Panc1 (cell line): Measurements from ENCODE around the gene ZNRF3. TPM values are rescaled to one million over a fixed set of nuclear protein-coding genes. Genes with fewer than 3 reads are reported as not detected.

Experiments used
- ATAC-seq: fragments of 200-7000 bp; cut with Tn5 transposase; 2 replicates; pipeline ENCODE4 v1.9.1; 2020; ENCODE audit warnings: mild to moderate bottlenecking, moderate library complexity
- BruUV-seq: library from RNA; stranded (reverse); fragments of 400-500 nt; replicated peaks from 2 replicates; lab custom pipeline; 2021; lab: Mats Ljungman, UMichigan
- CTCF ChIA-PET: fragments of 300-600 bp; sonication (Branson Sonifier 250); formaldehyde crosslinking; loops from one replicate; lab custom pipeline; 2022; ENCODE audit warnings: antibody characterized with exemption; lab: Charles Lee
- POLR2A ChIA-PET: fragments of 300-600 bp; sonication (Branson Sonifier 250); formaldehyde crosslinking; loops from one replicate; lab custom pipeline; 2022; ENCODE audit warnings: antibody characterized with exemption; lab: Charles Lee
- DNase-seq: peaks from one replicate; pipeline ENCODE4 v3.0.0-alpha.2; 2010; ENCODE audit warnings: low read depth, low spot score
- H3K27ac ChIP-seq: 2 replicates; pipeline ENCODE4 v1.5.1; 2011; ENCODE audit warnings: mild to moderate bottlenecking, low read length, inconsistent platforms
- H3K27me3 ChIP-seq: fragments of 200-500 bp; sonication (Bioruptor generic); 2 replicates; pipeline ENCODE4 v1.6.0; 2014; ENCODE audit warnings: low read length, inconsistent platforms; ENCODE audit not compliant: control insufficient read depth, insufficient read depth
- H3K36me3 ChIP-seq: fragments of 200-500 bp; sonication (Bioruptor generic); 2 replicates; pipeline ENCODE4 v1.5.1; 2014; ENCODE audit warnings: inconsistent platforms, mild to moderate bottlenecking, low read length, moderate library complexity; ENCODE audit not compliant: control insufficient read depth, insufficient read depth
- H3K4me1 ChIP-seq: 2 replicates; pipeline ENCODE4 v1.5.1; 2011; ENCODE audit warnings: inconsistent platforms, mild to moderate bottlenecking, low read length, moderate library complexity; ENCODE audit not compliant: control insufficient read depth, insufficient read depth
- H3K4me3 ChIP-seq, 2 experiments: 2 replicates each; pipeline ENCODE4 v1.5.1; 2011 to 2012; ENCODE audit warnings: low read depth in 2 of 2, low read length in 2 of 2, mild to moderate bottlenecking in 2 of 2, inconsistent platforms in 1 of 2, moderate library complexity in 1 of 2
- H3K9me3 ChIP-seq: fragments of 200-500 bp; sonication (Bioruptor generic); 2 replicates; pipeline ENCODE4 v1.5.1; 2014; ENCODE audit warnings: low read depth, mild to moderate bottlenecking, inconsistent platforms, low read length, moderate library complexity; ENCODE audit not compliant: control insufficient read depth, insufficient read depth
- CTCF ChIP-seq: fragments of 450-650 bp; IDR thresholded peaks from 2 replicates; pipeline ENCODE4 v1.5.1; 2017; ENCODE audit warnings: mild to moderate bottlenecking
- POLR2AphosphoS5 ChIP-seq: IDR thresholded peaks from 2 replicates; pipeline ENCODE4 v1.6.1; 2012; ENCODE audit warnings: mild to moderate bottlenecking, low read depth, low read length, moderate library complexity
- REST ChIP-seq, 2 experiments: IDR thresholded peaks; 2 replicates each; pipeline ENCODE4 v1.6.1; 2011 to 2012; ENCODE audit warnings: low read depth in 2 of 2, control low read depth in 1 of 2, low read length in 1 of 2, mild to moderate bottlenecking in 1 of 2, moderate library complexity in 1 of 2; ENCODE audit not compliant: insufficient read depth in 1 of 2
- SIN3A ChIP-seq: IDR thresholded peaks from 2 replicates; pipeline ENCODE4 v1.6.1; 2012; ENCODE audit warnings: low read depth, mild to moderate bottlenecking, low read length, moderate library complexity, borderline replicate concordance; ENCODE audit not compliant: insufficient read depth
- TCF7L2 ChIP-seq: IDR thresholded peaks from 2 replicates; pipeline ENCODE4 v1.6.1; 2011; ENCODE audit warnings: mild to moderate bottlenecking, low read depth, low read length, inconsistent platforms
- in situ Hi-C: cut with HindIII; loops from 2 replicates; pipeline ENCODE4 v1.10.0; 2016; ENCODE audit warnings: low sequenced_read_pairs, low pct_unique_long_range_greater_than_20kb
- intact Hi-C: fragments of 100-400 bp; cut with micrococcal nuclease; formaldehyde crosslinking; loops from one replicate; pipeline ENCODE4 v1.10.0; 2022; ENCODE audit not compliant: unreplicated experiment
- total RNA-seq: library from RNA; stranded (reverse); gene quantifications from one replicate; pipeline ENCODE4 v1.2.1, GENCODE V29; 2021; ENCODE audit not compliant: unreplicated experiment

The ZNRF3 gene
- total RNA-seq, 1 experiment from 2014 or later, result 7.3 TPM

- POLR2A ChIA-PET, result no interaction called here
- Histone ChIP-seq H3K4me1 (no peaks in the 10 kb centered on the region), H3K9me3 (no peaks in the 10 kb centered on the region), H3K27me3 (no peaks in the 10 kb centered on the region), H3K36me3 (no peaks in the 10 kb centered on the region), H3K4me3 (no peak overlapping the region), H3K27ac (no peak overlapping the region)
- intact Hi-C loops, result no loop called here
- CTCF ChIA-PET, result no interaction called here
- no peak for ATAC-seq
- BruUV-seq, result no TSS peak
- in situ Hi-C loops, result no loop called here
- no peak for DNase-seq
- no peak for TF ChIP-seq TCF7L2
- no peak for TF ChIP-seq CTCF
- no peak for TF ChIP-seq REST (IDR thresholded peaks at IDR 0.05; ENCODE audit: insufficient read depth in 1 of 2, low read depth in 2 of 2, low read length in 1 of 2)
- TF ChIP-seq POLR2AphosphoS5, result no peak
- TF ChIP-seq SIN3A, result no peak
Measured at GRCh38 chr22:29062286-29062821, 179.0 kb downstream of the ZNRF3 start.

- in situ Hi-C loops (no loop called here), intact Hi-C loops (no loop called here)
- Histone ChIP-seq H3K36me3 (no peaks in the 10 kb centered on the region), H3K27me3 (no peaks in the 10 kb centered on the region), H3K9me3 (no peaks in the 10 kb centered on the region), H3K27ac (no peak overlapping the region), H3K4me3 (no peak overlapping the region), H3K4me1 (no peaks in the 10 kb centered on the region)
- ATAC-seq (no peak), DNase-seq (no peak)
- ChIA-PET POLR2A (interaction anchor here (0.7 kb wide), 1 partner anchor 99 kb away, joined by 3 read pairs; no protein-coding TSS in a partner anchor), CTCF (interaction anchor here (0.7 kb wide), 1 partner anchor 294 kb away, joined by 3 read pairs; no protein-coding TSS in a partner anchor)
- TF ChIP-seq TCF7L2, result no peak
- no peak for TF ChIP-seq SIN3A
- no TSS peak for BruUV-seq
Measured at GRCh38 chr22:29065468-29066190, 182.3 kb downstream of the ZNRF3 start.

GRCh38 chr22:29069463-29069862 is 186.1 kb downstream of the ZNRF3 start:
- BruUV-seq, result no TSS peak
- no peak overlapping the region for H3K27ac ChIP-seq
- H3K4me1 ChIP-seq, result no peaks in the 10 kb centered on the region
- ATAC-seq (no peak), DNase-seq (no peak)
- H3K9me3 ChIP-seq, result no peaks in the 10 kb centered on the region
- intact Hi-C loops, result no loop called here
- no peak overlapping the region for H3K4me3 ChIP-seq
- CTCF ChIA-PET, result no interaction called here
- H3K36me3 ChIP-seq, result peaks cover 4% of the 10 kb centered on the region; the same call in 1 of the 2 replicates
- TF ChIP-seq REST (IDR thresholded peaks at IDR 0.05; ENCODE audit: insufficient read depth in 1 of 2, low read depth in 2 of 2, low read length in 1 of 2) (no peak), TCF7L2 (no peak), POLR2AphosphoS5 (no peak), SIN3A (no peak), CTCF (no peak)
- POLR2A ChIA-PET, result no interaction called here
- in situ Hi-C loops, result no loop called here
- no peaks in the 10 kb centered on the region for H3K27me3 ChIP-seq
